Transverse colon (tissue), 3 donors: ENCODE measurements around the gene MBNL1.

Experiments used
- CTCF ChIP-seq, 5 experiments: fragments of 200-600 bp in 3 of 5; fragments of 450-650 bp in 2 of 5; sonication (generic) in 3 of 5; IDR thresholded peaks; 1 replicate in 2 of 5; 2 replicates in 3 of 5; pipeline ENCODE4 v1.5.1; 2016 to 2017; ENCODE audit warnings: antibody characterized with exemption in 5 of 5, inconsistent platforms in 3 of 5, mild to moderate bottlenecking in 2 of 5, moderate library complexity in 1 of 5
- EP300 ChIP-seq: sonication (generic); formaldehyde crosslinking; IDR thresholded peaks from one replicate; pipeline ENCODE4 v1.6.1; 2017; ENCODE audit warnings: antibody characterized with exemption, low read depth
- POLR2A ChIP-seq: fragments of 450-650 bp; IDR thresholded peaks from one replicate; pipeline ENCODE4 v1.6.1; 2016; ENCODE audit warnings: antibody characterized with exemption, mild to moderate bottlenecking, moderate library complexity

GRCh38 chr3:152285509-152285908 lies 16.8 kb downstream of the MBNL1 start:
- no peak for TF ChIP-seq POLR2A
- no peak for TF ChIP-seq CTCF (IDR thresholded peaks at IDR 0.05)
- no peak for TF ChIP-seq EP300
